H9 (cell line): ENCODE results near the gene PHOSPHO2. TPM values are rescaled to one million over a fixed set of nuclear protein-coding genes. Genes with fewer than 3 reads are reported as not detected.

Experiments
- DNase-seq: peaks from one replicate; pipeline ENCODE4 v3.0.0-alpha.2; 2017
- H2AFZ ChIP-seq: one replicate; pipeline ENCODE4 v1.6.1; 2013; ENCODE audit warnings: mild to moderate bottlenecking, low read length, control low read depth, moderate library complexity
- H2AK5ac ChIP-seq: 2 replicates; pipeline ENCODE4 v1.6.1; 2013; ENCODE audit warnings: low read length, control low read depth, mixed read lengths; ENCODE audit not compliant: insufficient read length
- H2BK120ac ChIP-seq: one replicate; pipeline ENCODE4 v1.6.1; 2013; ENCODE audit warnings: low read depth, mild to moderate bottlenecking, low read length, control low read depth, inconsistent platforms; ENCODE audit not compliant: poor library complexity, severe bottlenecking
- H2BK12ac ChIP-seq: 2 replicates; pipeline ENCODE4 v1.6.1; 2013; ENCODE audit warnings: low read length, control low read depth, mixed read lengths, low read depth; ENCODE audit not compliant: insufficient read length
- H2BK15ac ChIP-seq: 2 replicates; pipeline ENCODE4 v1.6.1; 2013; ENCODE audit warnings: low read depth, low read length, control low read depth
- H2BK20ac ChIP-seq: one replicate; pipeline ENCODE4 v1.6.1; 2013; ENCODE audit warnings: low read depth, mild to moderate bottlenecking, low read length, control low read depth, inconsistent platforms; ENCODE audit not compliant: poor library complexity, severe bottlenecking
- H2BK5ac ChIP-seq: 2 replicates; pipeline ENCODE4 v1.6.1; 2013; ENCODE audit warnings: low read length, control low read depth, mixed read lengths; ENCODE audit not compliant: insufficient read length
- H3K14ac ChIP-seq: 2 replicates; pipeline ENCODE4 v1.6.1; 2013; ENCODE audit warnings: low read length, control low read depth; ENCODE audit not compliant: insufficient read depth
- H3K18ac ChIP-seq: 2 replicates; pipeline ENCODE4 v1.6.1; 2013; ENCODE audit warnings: low read depth, mild to moderate bottlenecking, mixed read lengths, low read length, control low read depth; ENCODE audit not compliant: insufficient read length
- H3K23ac ChIP-seq: 2 replicates; pipeline ENCODE4 v1.6.1; 2013; ENCODE audit warnings: low read length, control low read depth, mixed read lengths, low read depth; ENCODE audit not compliant: insufficient read length
- H3K23me2 ChIP-seq: 2 replicates; pipeline ENCODE4 v1.6.1; 2013; ENCODE audit warnings: low read depth, mild to moderate bottlenecking, mixed read lengths, low read length, control low read depth; ENCODE audit not compliant: insufficient read length, poor library complexity, severe bottlenecking
- H3K27ac ChIP-seq: 2 replicates; pipeline ENCODE4 v1.5.1; 2013; ENCODE audit warnings: low read length, control low read depth, mixed read lengths, low read depth; ENCODE audit not compliant: insufficient read length
- H3K27me3 ChIP-seq: 2 replicates; pipeline ENCODE4 v1.6.1; 2013; ENCODE audit warnings: low read length, control low read depth, inconsistent platforms; ENCODE audit not compliant: insufficient read depth
- H3K4ac ChIP-seq: 2 replicates; pipeline ENCODE4 v1.6.1; 2013; ENCODE audit warnings: low read depth, mild to moderate bottlenecking, control low read depth, inconsistent platforms, low read length, moderate library complexity
- H3K4me1 ChIP-seq: 2 replicates; pipeline ENCODE4 v1.6.1; 2013; ENCODE audit warnings: low read length, control low read depth, inconsistent platforms; ENCODE audit not compliant: insufficient read depth
- H3K4me2 ChIP-seq: 2 replicates; pipeline ENCODE4 v1.6.1; 2013; ENCODE audit warnings: low read length, control low read depth, mixed read lengths; ENCODE audit not compliant: insufficient read length, insufficient read depth
- H3K56ac ChIP-seq: 2 replicates; pipeline ENCODE4 v1.6.1; 2013; ENCODE audit warnings: low read depth, mild to moderate bottlenecking, mixed read lengths, low read length, control low read depth; ENCODE audit not compliant: insufficient read length
- H3K79me1 ChIP-seq: 2 replicates; pipeline ENCODE4 v1.6.1; 2013; ENCODE audit warnings: low read depth, mild to moderate bottlenecking, moderate library complexity, low read length, control low read depth, inconsistent platforms; ENCODE audit not compliant: insufficient read depth, poor library complexity, severe bottlenecking
- H3K79me2 ChIP-seq: 2 replicates; pipeline ENCODE4 v1.6.1; 2013; ENCODE audit warnings: low read length, control low read depth, inconsistent platforms; ENCODE audit not compliant: insufficient read depth
- H3K9ac ChIP-seq: 2 replicates; pipeline ENCODE4 v1.6.1; 2013; ENCODE audit warnings: low read length, control low read depth, mixed read lengths; ENCODE audit not compliant: insufficient read length; ENCODE audit errors: extremely low read depth
- H3K9me3 ChIP-seq: one replicate; pipeline ENCODE4 v1.6.1; 2013; ENCODE audit warnings: low read depth, low read length, inconsistent platforms; ENCODE audit not compliant: control insufficient read depth
- H3T11ph ChIP-seq: one replicate; pipeline ENCODE4 v1.6.1; 2013; ENCODE audit warnings: mild to moderate bottlenecking, low read length, control low read depth, inconsistent platforms
- H4K20me1 ChIP-seq: one replicate; pipeline ENCODE4 v1.6.1; 2013; ENCODE audit not compliant: control insufficient read depth, insufficient read length, insufficient read depth
- H4K5ac ChIP-seq: 2 replicates; pipeline ENCODE4 v1.6.1; 2013; ENCODE audit warnings: low read depth, mild to moderate bottlenecking, mixed read lengths, low read length, control low read depth; ENCODE audit not compliant: insufficient read length
- H4K8ac ChIP-seq: replicated peaks from 2 replicates; pipeline ENCODE4 v1.6.1; 2013; ENCODE audit warnings: low read length, control low read depth, mixed read lengths, low read depth; ENCODE audit not compliant: insufficient read length
- H4K91ac ChIP-seq: 2 replicates; pipeline ENCODE4 v1.6.1; 2013; ENCODE audit warnings: low read depth, mild to moderate bottlenecking, moderate library complexity, mixed read lengths, low read length, control low read depth; ENCODE audit not compliant: insufficient read length
- H3K27ac Mint-ChIP-seq, 3 experiments: 2 replicates in 2 of 3; 3 replicates in 1 of 3; pipeline ENCODE4 v1.8.0; 2020 to 2021; ENCODE audit warnings: mixed read lengths in 3 of 3, mild to moderate bottlenecking in 1 of 3, moderate library complexity in 1 of 3
- H3K27me3 Mint-ChIP-seq: 2 replicates; pipeline ENCODE4 v1.8.0; 2021; ENCODE audit warnings: low read depth, mild to moderate bottlenecking, moderate library complexity, mixed read lengths
- H3K36me3 Mint-ChIP-seq, 3 experiments: 2 replicates in 2 of 3; 3 replicates in 1 of 3; pipeline ENCODE4 v1.8.0; 2020 to 2021; ENCODE audit warnings: low read depth in 3 of 3, mixed read lengths in 3 of 3; ENCODE audit not compliant: insufficient read depth in 1 of 3
- H3K4me1 Mint-ChIP-seq, 2 experiments: 2 replicates each; pipeline ENCODE4 v1.8.0; 2020; ENCODE audit warnings: mixed read lengths in 2 of 2
- H3K4me3 Mint-ChIP-seq, 2 experiments: 2 replicates in 1 of 2; 3 replicates in 1 of 2; pipeline ENCODE4 v1.8.0; 2020 to 2021; ENCODE audit warnings: mild to moderate bottlenecking in 2 of 2, mixed read lengths in 2 of 2, moderate library complexity in 1 of 2
- H3K9me3 Mint-ChIP-seq, 2 experiments: 2 replicates in 1 of 2; 3 replicates in 1 of 2; pipeline ENCODE4 v1.8.0; 2020; ENCODE audit warnings: mild to moderate bottlenecking in 2 of 2, mixed read lengths in 2 of 2, moderate library complexity in 1 of 2
- WGBS: extraction: QIAGEN DNeasy Blood & Tissue Kit; methylation state at CpG from one replicate; pipeline ENCODE4 v1.1.7; 2013; ENCODE audit warnings: missing lambda C conversion rate, low lambda C conversion rate, mixed read lengths; ENCODE audit not compliant: insufficient read length; ENCODE audit errors: extremely low coverage; 5-methylcytosine and 5-hydroxymethylcytosine counted together
- total RNA-seq: library from RNA; stranded (reverse); gene quantifications from 2 replicates; pipeline ENCODE4 v1.2.1, GENCODE V29; 2021
- TF ChIP-seq, protein P1 (sequence below): fragments of 200-600 bp; sonication (generic); conservative IDR thresholded peaks from 3 replicates; pipeline ENCODE4 v1.8.0; 2021; ENCODE audit warnings: antibody characterized with exemption, mild to moderate bottlenecking

PHOSPHO2 gene
- total RNA-seq, 1 experiment from 2014 or later = 7.2 TPM

GRCh38 chr2:169661265-169661664 is 33.0 kb upstream of the PHOSPHO2 start:
- no CpG with 5 or more reads among the region's 3 CpGs for WGBS
- H3K9me3 Mint-ChIP-seq = no peaks in the 10 kb centered on the region

More at GRCh38 chr2:169661265-169661664, 33.0 kb upstream of the PHOSPHO2 start:
- no peak overlapping the region for H2AFZ ChIP-seq
- H3K56ac ChIP-seq = no peak overlapping the region
- no peaks in the 10 kb centered on the region for H3K79me1 ChIP-seq
- Mint-ChIP-seq H3K4me1 (no peaks in the 10 kb centered on the region), H3K27me3 (no peaks in the 10 kb centered on the region), H3K27ac (no peak overlapping the region), H3K36me3 (no peaks in the 10 kb centered on the region), H3K4me3 (no peak overlapping the region)
- no peak overlapping the region for H3K4me2 ChIP-seq
- no peaks in the 10 kb centered on the region for H3K27me3 ChIP-seq
- H4K5ac ChIP-seq = no peak overlapping the region
- H3K23ac ChIP-seq = no peak overlapping the region
- no peak overlapping the region for H3K4ac ChIP-seq
- no peaks in the 10 kb centered on the region for H4K20me1 ChIP-seq
- H2BK15ac ChIP-seq = no peak overlapping the region
- no peak for DNase-seq
- no peaks in the 10 kb centered on the region for H3K9me3 ChIP-seq
- no peak overlapping the region for H3K14ac ChIP-seq
- no peaks in the 10 kb centered on the region for H3K79me2 ChIP-seq
- H4K8ac ChIP-seq = no peak overlapping the region
- TF ChIP-seq, protein P1, sequence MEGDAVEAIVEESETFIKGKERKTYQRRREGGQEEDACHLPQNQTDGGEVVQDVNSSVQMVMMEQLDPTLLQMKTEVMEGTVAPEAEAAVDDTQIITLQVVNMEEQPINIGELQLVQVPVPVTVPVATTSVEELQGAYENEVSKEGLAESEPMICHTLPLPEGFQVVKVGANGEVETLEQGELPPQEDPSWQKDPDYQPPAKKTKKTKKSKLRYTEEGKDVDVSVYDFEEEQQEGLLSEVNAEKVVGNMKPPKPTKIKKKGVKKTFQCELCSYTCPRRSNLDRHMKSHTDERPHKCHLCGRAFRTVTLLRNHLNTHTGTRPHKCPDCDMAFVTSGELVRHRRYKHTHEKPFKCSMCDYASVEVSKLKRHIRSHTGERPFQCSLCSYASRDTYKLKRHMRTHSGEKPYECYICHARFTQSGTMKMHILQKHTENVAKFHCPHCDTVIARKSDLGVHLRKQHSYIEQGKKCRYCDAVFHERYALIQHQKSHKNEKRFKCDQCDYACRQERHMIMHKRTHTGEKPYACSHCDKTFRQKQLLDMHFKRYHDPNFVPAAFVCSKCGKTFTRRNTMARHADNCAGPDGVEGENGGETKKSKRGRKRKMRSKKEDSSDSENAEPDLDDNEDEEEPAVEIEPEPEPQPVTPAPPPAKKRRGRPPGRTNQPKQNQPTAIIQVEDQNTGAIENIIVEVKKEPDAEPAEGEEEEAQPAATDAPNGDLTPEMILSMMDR = no peak
- no peak overlapping the region for H3T11ph ChIP-seq
- no peak overlapping the region for H2AK5ac ChIP-seq
- no peaks in the 10 kb centered on the region for H3K4me1 ChIP-seq
- H3K27ac ChIP-seq = no peak overlapping the region
- no peak overlapping the region for H2BK12ac ChIP-seq
- H2BK120ac ChIP-seq = no peak overlapping the region
- no peaks in the 10 kb centered on the region for H3K23me2 ChIP-seq
- no peak overlapping the region for H2BK20ac ChIP-seq
- H3K9ac ChIP-seq = no peak overlapping the region
- no peak overlapping the region for H4K91ac ChIP-seq
- no peak overlapping the region for H2BK5ac ChIP-seq
- no peak overlapping the region for H3K18ac ChIP-seq
